Measurements from ENCODE around the gene DIS3L2. TPM values are rescaled to one million over a fixed set of nuclear protein-coding genes. Genes with fewer than 3 reads are reported as not detected.
"Not testable (repeated sequence)": the region's sequence is repeated elsewhere in the genome, so short reads cannot be mapped to it uniquely, and the experiment has no call there.

DIS3L2 gene
- total RNA-seq, 1 experiment from 2014 or later, result 32.6 TPM

GRCh38 chr2:231940795-231941194, 20.7 kb upstream of the DIS3L2 start:
- no peak overlapping the region for H3K4me3 Mint-ChIP-seq (ENCODE audit: unreplicated experiment)
- intact Hi-C loops (cut with micrococcal nuclease), result no loop called here
- DNase-seq (ENCODE audit: unreplicated experiment), result no peak
- ChIA-PET CTCF (interaction anchor here (0.8 to 1.0 kb wide), 2 partner anchors 230 to 499 kb away, joined by 3 read pairs; no protein-coding TSS in a partner anchor), POLR2A (interaction anchor here (1.0 kb wide), 1 partner anchor 21 kb away, joined by 4 read pairs; the partner anchor contains the start of gene DIS3L2)
- BruUV-seq (replicated peaks), result no TSS peak
- H3K4me1 Mint-ChIP-seq (ENCODE audit: insufficient read depth, unreplicated experiment), result no peaks in the 10 kb centered on the region
- H3K27ac Mint-ChIP-seq (ENCODE audit: low read depth, unreplicated experiment), result no peak overlapping the region
- H3K27me3 Mint-ChIP-seq (ENCODE audit: insufficient read depth, unreplicated experiment), result no peaks in the 10 kb centered on the region
- TF ChIP-seq, protein P1, sequence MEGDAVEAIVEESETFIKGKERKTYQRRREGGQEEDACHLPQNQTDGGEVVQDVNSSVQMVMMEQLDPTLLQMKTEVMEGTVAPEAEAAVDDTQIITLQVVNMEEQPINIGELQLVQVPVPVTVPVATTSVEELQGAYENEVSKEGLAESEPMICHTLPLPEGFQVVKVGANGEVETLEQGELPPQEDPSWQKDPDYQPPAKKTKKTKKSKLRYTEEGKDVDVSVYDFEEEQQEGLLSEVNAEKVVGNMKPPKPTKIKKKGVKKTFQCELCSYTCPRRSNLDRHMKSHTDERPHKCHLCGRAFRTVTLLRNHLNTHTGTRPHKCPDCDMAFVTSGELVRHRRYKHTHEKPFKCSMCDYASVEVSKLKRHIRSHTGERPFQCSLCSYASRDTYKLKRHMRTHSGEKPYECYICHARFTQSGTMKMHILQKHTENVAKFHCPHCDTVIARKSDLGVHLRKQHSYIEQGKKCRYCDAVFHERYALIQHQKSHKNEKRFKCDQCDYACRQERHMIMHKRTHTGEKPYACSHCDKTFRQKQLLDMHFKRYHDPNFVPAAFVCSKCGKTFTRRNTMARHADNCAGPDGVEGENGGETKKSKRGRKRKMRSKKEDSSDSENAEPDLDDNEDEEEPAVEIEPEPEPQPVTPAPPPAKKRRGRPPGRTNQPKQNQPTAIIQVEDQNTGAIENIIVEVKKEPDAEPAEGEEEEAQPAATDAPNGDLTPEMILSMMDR (IDR thresholded peaks at IDR 0.05; ENCODE audit: unreplicated experiment), result no peak
- H3K9me3 Mint-ChIP-seq (ENCODE audit: unreplicated experiment), result no peaks in the 10 kb centered on the region
- no peaks in the 10 kb centered on the region for H3K36me3 Mint-ChIP-seq (ENCODE audit: insufficient read depth, unreplicated experiment)

DNA sequence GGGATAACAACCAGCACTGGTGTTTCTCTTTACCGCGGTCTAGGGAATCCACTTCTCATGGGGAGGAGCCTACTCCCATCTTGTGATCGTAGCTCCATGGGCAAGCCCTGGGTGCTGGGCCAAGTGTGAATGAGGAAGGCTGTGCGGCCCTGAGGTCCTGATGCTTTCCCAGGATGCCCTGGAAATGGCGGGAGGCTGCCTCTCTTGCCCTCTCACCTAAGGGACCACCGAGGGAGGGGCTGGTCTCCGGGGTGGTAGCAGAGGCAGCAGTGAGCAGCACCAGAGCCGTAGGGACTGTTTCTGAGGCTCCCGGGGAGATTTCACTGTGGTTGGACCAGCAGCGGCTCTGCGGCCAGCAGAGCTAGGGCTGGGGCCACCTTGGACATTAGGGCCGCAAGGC, 19.8 kb upstream of the DIS3L2 start:
- ChIA-PET CTCF (interaction anchor here (0.8 to 1.0 kb wide), 2 partner anchors 229 to 498 kb away, joined by 3 read pairs; no protein-coding TSS in a partner anchor), POLR2A (no interaction called here)
- intact Hi-C loops (cut with micrococcal nuclease), result no loop called here
- DNase-seq (ENCODE audit: unreplicated experiment), result no peak
- no peaks in the 10 kb centered on the region for H3K4me1 Mint-ChIP-seq (ENCODE audit: insufficient read depth, unreplicated experiment)
- TF ChIP-seq, protein P1 (IDR thresholded peaks at IDR 0.05; ENCODE audit: unreplicated experiment), result no peak
- no peak overlapping the region for H3K27ac Mint-ChIP-seq (ENCODE audit: low read depth, unreplicated experiment)
- BruUV-seq (replicated peaks), result no TSS peak
- H3K9me3 Mint-ChIP-seq (ENCODE audit: unreplicated experiment), result no peaks in the 10 kb centered on the region
- H3K36me3 Mint-ChIP-seq (ENCODE audit: insufficient read depth, unreplicated experiment), result no peaks in the 10 kb centered on the region
- H3K27me3 Mint-ChIP-seq (ENCODE audit: insufficient read depth, unreplicated experiment), result no peaks in the 10 kb centered on the region
- H3K4me3 Mint-ChIP-seq (ENCODE audit: unreplicated experiment), result no peak overlapping the region

DNA sequence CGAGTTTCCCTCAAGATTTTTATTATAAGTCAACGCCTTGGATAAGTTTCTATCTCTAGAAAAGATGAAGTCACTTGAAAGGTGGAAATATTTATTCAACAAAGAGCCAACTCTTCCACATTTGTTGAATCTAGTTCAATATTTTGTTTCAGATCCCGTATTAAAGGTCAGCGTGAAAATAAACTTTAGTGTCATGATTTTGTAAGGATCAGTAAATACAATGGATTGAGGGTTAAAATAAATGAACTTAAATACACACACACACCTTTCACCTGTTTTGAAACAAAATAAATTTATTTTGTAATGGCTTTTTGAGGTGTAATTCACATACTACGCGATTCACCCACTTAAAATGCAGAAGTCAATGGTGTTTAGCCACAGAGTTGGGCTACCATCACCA, 19.3 kb upstream of the DIS3L2 start:
- POLR2A ChIA-PET, result no interaction called here
- H3K4me3 Mint-ChIP-seq (ENCODE audit: unreplicated experiment), result no peak overlapping the region
- TF ChIP-seq, protein P1 (IDR thresholded peaks at IDR 0.05; ENCODE audit: unreplicated experiment), result no peak
- no peak overlapping the region for H3K27ac Mint-ChIP-seq (ENCODE audit: low read depth, unreplicated experiment)
- DNase-seq (ENCODE audit: unreplicated experiment), result no peak
- no TSS peak for BruUV-seq (replicated peaks)
- H3K9me3 Mint-ChIP-seq (ENCODE audit: unreplicated experiment), result no peaks in the 10 kb centered on the region
- CTCF ChIA-PET, result no interaction called here
- H3K27me3 Mint-ChIP-seq (ENCODE audit: insufficient read depth, unreplicated experiment), result no peaks in the 10 kb centered on the region
- H3K36me3 Mint-ChIP-seq (ENCODE audit: insufficient read depth, unreplicated experiment), result no peaks in the 10 kb centered on the region
- no peaks in the 10 kb centered on the region for H3K4me1 Mint-ChIP-seq (ENCODE audit: insufficient read depth, unreplicated experiment)
- intact Hi-C loops (cut with micrococcal nuclease), result no loop called here

- ChIA-PET CTCF (interaction anchor here (0.7 kb wide), 1 partner anchor 951 kb away, joined by 3 read pairs; no protein-coding TSS in a partner anchor), POLR2A (no interaction called here)
- no peak for DNase-seq (ENCODE audit: unreplicated experiment)
- intact Hi-C loops (cut with micrococcal nuclease), result no loop called here
- H3K27ac Mint-ChIP-seq (ENCODE audit: low read depth, unreplicated experiment), result no peak overlapping the region
- H3K36me3 Mint-ChIP-seq (ENCODE audit: insufficient read depth, unreplicated experiment), result no peaks in the 10 kb centered on the region
- no peaks in the 10 kb centered on the region for H3K9me3 Mint-ChIP-seq (ENCODE audit: unreplicated experiment)
- no peaks in the 10 kb centered on the region for H3K27me3 Mint-ChIP-seq (ENCODE audit: insufficient read depth, unreplicated experiment)
- no peaks in the 10 kb centered on the region for H3K4me1 Mint-ChIP-seq (ENCODE audit: insufficient read depth, unreplicated experiment)
- TF ChIP-seq, protein P1 (IDR thresholded peaks at IDR 0.05; ENCODE audit: unreplicated experiment), result no peak
- BruUV-seq (replicated peaks), result no TSS peak
- H3K4me3 Mint-ChIP-seq (ENCODE audit: unreplicated experiment), result no peak overlapping the region
Observed at GRCh38 chr2:231946241-231946814, 15.2 kb upstream of the DIS3L2 start.

- H3K36me3 Mint-ChIP-seq (ENCODE audit: insufficient read depth, unreplicated experiment); H3K27ac Mint-ChIP-seq (ENCODE audit: low read depth, unreplicated experiment); H3K4me3 Mint-ChIP-seq (ENCODE audit: unreplicated experiment); intact Hi-C loops (cut with micrococcal nuclease); H3K4me1 Mint-ChIP-seq (ENCODE audit: insufficient read depth, unreplicated experiment); H3K9me3 Mint-ChIP-seq (ENCODE audit: unreplicated experiment); DNase-seq (ENCODE audit: unreplicated experiment); H3K27me3 Mint-ChIP-seq (ENCODE audit: insufficient read depth, unreplicated experiment); BruUV-seq (replicated peaks): not testable (repeated sequence)
- POLR2A ChIA-PET, result interaction anchor here (0.5 kb wide), 1 partner anchor 81 kb away, joined by 4 read pairs; no protein-coding TSS in a partner anchor
- CTCF ChIA-PET, result interaction anchor here (0.7 kb wide), 1 partner anchor 952 kb away, joined by 3 read pairs; no protein-coding TSS in a partner anchor
Observed at GRCh38 chr2:231947112-231947511, 14.4 kb upstream of the DIS3L2 start.
